Upper lobe of left lung (tissue), 6 donors: ENCODE data around the gene SMIM20. TPM values are rescaled to one million over a fixed set of nuclear protein-coding genes. Genes with fewer than 3 reads are reported as not detected.

Experiments
- ATAC-seq, 2 donors: fragments of 200-7000 bp; cut with Tn5 transposase; one replicate each; pipeline ENCODE4 v1.9.1; 2022; ENCODE audit warnings: mild to moderate bottlenecking in 2 of 2, moderate library complexity in 2 of 2; ENCODE audit not compliant: low FRiP score in 2 of 2
- DNase-seq, 2 donors: peaks; one replicate each; pipeline ENCODE4 v3.0.0-alpha.2; 2019 to 2020
- H3K27ac ChIP-seq, 4 donors: fragments of 200-600 bp; sonication (generic); one replicate each; pipeline ENCODE4 v1.5.1; 2016 to 2019
- H3K27me3 ChIP-seq, 4 donors: fragments of 200-600 bp; sonication (generic); one replicate each; pipeline ENCODE4 v1.5.1; 2017 to 2019
- H3K36me3 ChIP-seq, 4 donors: fragments of 200-600 bp; sonication (generic); one replicate each; pipeline ENCODE4 v1.5.1; 2016 to 2019
- H3K4me1 ChIP-seq, 4 donors: fragments of 200-600 bp; sonication (generic); one replicate each; pipeline ENCODE4 v1.5.1; 2018 to 2019
- H3K4me3 ChIP-seq, 4 donors: fragments of 200-600 bp; sonication (generic); one replicate each; pipeline ENCODE4 v1.5.1; 2017 to 2019; ENCODE audit warnings: mild to moderate bottlenecking in 2 of 4, moderate library complexity in 1 of 4
- H3K9me3 ChIP-seq, 4 donors: fragments of 200-600 bp; sonication (generic); one replicate each; pipeline ENCODE4 v1.5.1; 2018 to 2019
- CTCF ChIP-seq, 6 experiments: fragments of 450-650 bp in 4 of 6; fragments of 200-600 bp in 2 of 6; sonication (generic) in 2 of 6; IDR thresholded peaks; one replicate each; pipeline ENCODE4 v1.5.1; 2016 to 2019; ENCODE audit warnings: antibody characterized with exemption in 6 of 6
- EP300 ChIP-seq, 4 donors: sonication (generic); formaldehyde crosslinking; IDR thresholded peaks; one replicate each; pipeline ENCODE4 v1.5.1; 2017; ENCODE audit warnings: antibody characterized with exemption in 4 of 4, control low read depth in 2 of 4
- POLR2A ChIP-seq, 4 donors: fragments of 450-650 bp; IDR thresholded peaks; one replicate each; pipeline ENCODE4 v1.5.1; 2016 to 2017; ENCODE audit warnings: antibody characterized with exemption in 4 of 4, mild to moderate bottlenecking in 2 of 4
- POLR2AphosphoS5 ChIP-seq, 2 donors: sonication (generic); formaldehyde crosslinking; IDR thresholded peaks; one replicate each; pipeline ENCODE4 v1.5.1; 2017; ENCODE audit warnings: antibody characterized with exemption in 2 of 2
- WGBS, 2 donors: methylation state at CpG; one replicate each; pipeline ENCODE4 v1.1.5; 2017 to 2018; 5-methylcytosine and 5-hydroxymethylcytosine counted together
- total RNA-seq, 6 donors: library from RNA; depleted of rRNA in 4 of 6; stranded (reverse); fragments of >200 nt in 4 of 6; gene quantifications; one replicate each; pipeline versions ENCODE4 v1.1.0 to v1.2.1, GENCODE V29; 2016 to 2021
- donor health status: DM: no; HTN: no; CAD: no; lungs with moderate emphysema.
- donor health status: DM: no; HTN: yes; CAD: no; lungs with severe emphysema.

The SMIM20 gene
- total RNA-seq, 6 donors from 2014 or later, result 7.5 to 33.4 (median 20.8) TPM

- Histone ChIP-seq H3K36me3 (no peaks in the 10 kb centered on the region), H3K4me3 (no peak overlapping the region), H3K27ac (peak overlapping the region in 1 of 4 donors; percentile 42), H3K27me3 (no peaks in the 10 kb centered on the region), H3K4me1 (peaks cover 0 to 13% (median 0%) of the 10 kb centered on the region in 4 donors), H3K9me3 (no peaks in the 10 kb centered on the region)
- TF ChIP-seq POLR2A (IDR thresholded peaks at IDR 0.05) (no peak), CTCF (IDR thresholded peaks at IDR 0.05) (no peak), EP300 (IDR thresholded peaks at IDR 0.05) (no peak), POLR2AphosphoS5 (IDR thresholded peaks at IDR 0.05) (no peak)
- no peak for DNase-seq
- WGBS, 2 donors, result 73 to 77% methylated on average over 12 to 13 of the region's 13 CpGs
- ATAC-seq, result no peak
Observed at GRCh38 chr4:25872851-25873631, 41.0 kb upstream of the SMIM20 start.

- DNase-seq (no peak), ATAC-seq (no peak)
- 56 to 66% methylated on average over 7 of the region's 7 CpGs for WGBS, 2 donors
- peak overlapping the region in 2 of 4 donors; percentile 32 to 42 for H3K27ac ChIP-seq
- peaks cover 0 to 12% (median 0%) of the 10 kb centered on the region in 4 donors for H3K4me1 ChIP-seq
- H3K4me3 ChIP-seq, result no peak overlapping the region
- H3K9me3 ChIP-seq, result no peaks in the 10 kb centered on the region
- H3K36me3 ChIP-seq, result no peaks in the 10 kb centered on the region
- H3K27me3 ChIP-seq, result no peaks in the 10 kb centered on the region
- TF ChIP-seq POLR2AphosphoS5 (IDR thresholded peaks at IDR 0.05) (no peak), EP300 (IDR thresholded peaks at IDR 0.05) (no peak), CTCF (IDR thresholded peaks at IDR 0.05) (no peak), POLR2A (IDR thresholded peaks at IDR 0.05) (no peak)
Observed at GRCh38 chr4:25873632-25874129, 40.3 kb upstream of the SMIM20 start.

- H3K36me3 ChIP-seq, result no peaks in the 10 kb centered on the region
- 86 to 90% methylated on average over 3 of the region's 3 CpGs for WGBS, 2 donors
- DNase-seq (no peak), ATAC-seq (no peak)
- H3K4me1 ChIP-seq, result peaks cover 0 to 12% (median 0%) of the 10 kb centered on the region in 4 donors
- no peaks in the 10 kb centered on the region for H3K27me3 ChIP-seq
- H3K9me3 ChIP-seq, result no peaks in the 10 kb centered on the region
- H3K4me3 ChIP-seq, result no peak overlapping the region
- TF ChIP-seq EP300 (IDR thresholded peaks at IDR 0.05), result no peak
- no peak for TF ChIP-seq POLR2A (IDR thresholded peaks at IDR 0.05)
- no peak for TF ChIP-seq POLR2AphosphoS5 (IDR thresholded peaks at IDR 0.05)
- no peak overlapping the region for H3K27ac ChIP-seq
Observed at GRCh38 chr4:25874655-25875054, 39.4 kb upstream of the SMIM20 start.

- no peaks in the 10 kb centered on the region for H3K36me3 ChIP-seq
- DNase-seq (no peak), ATAC-seq (no peak)
- TF ChIP-seq CTCF (IDR thresholded peaks at IDR 0.05) (no peak), POLR2A (IDR thresholded peaks at IDR 0.05) (no peak), POLR2AphosphoS5 (IDR thresholded peaks at IDR 0.05) (no peak), EP300 (IDR thresholded peaks at IDR 0.05) (no peak)
- WGBS, 2 donors, result 87 to 91% methylated on average over 7 of the region's 7 CpGs
- peaks cover 0 to 12% (median 0%) of the 10 kb centered on the region in 4 donors for H3K4me1 ChIP-seq
- no peak overlapping the region for H3K4me3 ChIP-seq
- no peaks in the 10 kb centered on the region for H3K27me3 ChIP-seq
- no peak overlapping the region for H3K27ac ChIP-seq
- no peaks in the 10 kb centered on the region for H3K9me3 ChIP-seq
Observed at GRCh38 chr4:25875281-25875745, 38.7 kb upstream of the SMIM20 start.

GRCh38 chr4:25878676-25879075 is 35.3 kb upstream of the SMIM20 start:
- DNase-seq (no peak), ATAC-seq (no peak)
- TF ChIP-seq EP300 (IDR thresholded peaks at IDR 0.05) (no peak), POLR2A (IDR thresholded peaks at IDR 0.05) (no peak), CTCF (IDR thresholded peaks at IDR 0.05) (no peak), POLR2AphosphoS5 (IDR thresholded peaks at IDR 0.05) (no peak)
- Histone ChIP-seq H3K36me3 (no peaks in the 10 kb centered on the region), H3K9me3 (no peaks in the 10 kb centered on the region), H3K4me1 (peaks cover 0 to 6% (median under 1%) of the 10 kb centered on the region in 4 donors), H3K4me3 (no peak overlapping the region), H3K27me3 (no peaks in the 10 kb centered on the region), H3K27ac (no peak overlapping the region)
- 61 to 70% methylated on average over 9 of the region's 9 CpGs for WGBS, 2 donors
